Measurements from ENCODE around the gene DNM3.
"Not testable (repeated sequence)": the region's sequence is repeated elsewhere in the genome, so short reads cannot be mapped to it uniquely, and the experiment has no call there.

DNM3 gene

DNA sequence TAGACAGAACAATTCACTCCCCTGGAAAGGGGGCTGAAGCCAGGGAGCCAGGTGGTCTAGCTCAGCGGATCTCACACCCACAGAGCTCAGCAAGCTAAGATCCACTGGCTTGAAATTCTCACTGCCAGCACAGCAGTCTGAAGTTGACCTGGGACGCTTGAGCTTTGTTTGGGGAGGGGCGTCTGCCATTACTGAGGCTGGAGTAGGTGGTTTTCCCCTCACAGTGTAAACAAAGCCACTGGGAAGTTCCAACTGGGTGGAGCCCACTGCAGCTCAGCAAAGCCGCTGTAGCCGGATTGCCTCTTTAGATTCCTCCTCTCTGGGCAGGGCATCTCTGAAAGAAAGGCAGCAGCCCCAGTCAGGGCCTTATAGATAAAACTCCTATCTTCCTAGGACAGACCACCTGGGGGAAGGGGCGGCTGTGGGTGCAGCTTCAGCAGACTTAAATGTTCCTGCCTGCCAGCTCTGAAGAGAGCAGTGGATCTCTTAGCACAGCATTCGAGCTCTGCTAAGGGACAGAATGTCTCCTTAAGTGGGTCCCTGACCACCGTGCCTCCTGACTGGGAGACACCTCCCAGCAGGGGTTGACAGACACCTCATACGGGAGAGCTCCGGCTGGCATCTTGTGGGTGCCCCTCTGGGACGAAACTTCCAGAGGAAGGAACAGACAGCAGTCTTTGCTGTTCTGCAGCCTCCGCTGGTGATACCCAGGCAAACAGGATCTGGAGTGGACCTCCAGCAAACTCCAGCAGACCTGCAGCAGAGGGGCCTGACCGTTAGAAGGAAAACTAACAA is 183.8 kb downstream of the DNM3 start:
- not testable (repeated sequence) for DNase-seq (ENCODE audit: low read depth)

GRCh38 chr1:172040466-172040865 is 199.2 kb downstream of the DNM3 start:
- DNase-seq (ENCODE audit: low read depth), result peak; percentile 54

DNA sequence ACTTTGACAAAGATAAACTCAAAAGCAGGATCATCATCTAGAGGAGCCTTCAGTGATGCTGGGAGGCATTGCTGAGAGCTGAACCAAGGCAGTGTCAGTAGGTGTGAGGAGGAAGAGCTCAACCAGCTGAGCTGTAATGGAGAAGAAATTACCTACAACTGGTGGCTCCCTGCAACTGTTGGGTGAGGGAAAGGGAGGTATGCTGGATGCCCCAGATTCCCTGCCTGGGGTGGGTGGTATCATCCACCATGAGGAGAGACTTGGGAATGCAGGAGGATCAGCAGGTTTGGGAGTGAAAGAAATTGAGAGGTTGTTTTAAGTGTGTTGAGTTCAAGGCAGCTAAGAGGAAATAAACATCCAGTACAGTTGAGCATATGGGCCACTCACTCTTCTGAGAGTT is 199.8 kb downstream of the DNM3 start:
- no peak for DNase-seq (ENCODE audit: low read depth)

- DNase-seq (ENCODE audit: low read depth), result peak; percentile 20
Observed at GRCh38 chr1:172041742-172042141, 200.4 kb downstream of the DNM3 start.

- DNase-seq (ENCODE audit: low read depth), result no peak
Observed at GRCh38 chr1:172043900-172044299, 202.6 kb downstream of the DNM3 start.

DNA sequence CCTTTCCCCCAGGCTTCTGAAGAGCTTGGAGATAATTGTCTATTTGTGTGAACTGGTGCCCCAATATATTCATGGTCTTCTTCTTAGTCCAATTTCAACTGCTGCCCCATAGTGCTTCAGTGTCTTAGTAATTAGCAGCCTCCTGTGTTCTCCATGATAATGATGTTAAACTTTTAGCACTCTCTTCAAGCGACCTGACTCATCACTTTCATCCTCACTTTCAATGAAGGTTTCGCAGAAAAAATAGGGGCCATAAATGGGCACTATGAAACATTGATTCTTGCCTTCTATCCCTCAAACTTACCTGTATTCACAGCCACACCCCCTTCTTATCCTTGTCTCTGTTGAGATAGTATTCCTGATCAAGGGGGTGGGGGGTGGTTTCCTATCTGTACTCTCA is 210.6 kb downstream of the DNM3 start:
- no peak for DNase-seq (ENCODE audit: low read depth)

DNA sequence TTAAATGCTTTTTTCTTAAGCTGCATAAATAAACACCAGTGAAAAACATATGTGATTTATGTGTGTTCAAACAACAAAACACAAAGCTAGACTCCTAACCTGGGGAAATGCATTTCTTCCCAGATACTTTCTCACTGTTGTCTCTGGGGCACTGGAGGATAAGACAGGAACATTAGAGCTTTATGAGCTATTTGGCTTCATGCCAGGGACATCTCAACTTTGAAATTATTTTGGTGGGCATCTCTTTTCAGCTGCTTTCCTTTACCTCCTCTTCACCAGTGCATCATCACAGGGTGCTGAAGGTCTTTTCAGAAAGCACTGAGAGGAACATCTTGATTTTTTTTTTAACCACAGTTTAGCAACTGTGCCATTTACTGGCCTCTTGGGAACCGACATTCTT is 212.9 kb downstream of the DNM3 start:
- DNase-seq (ENCODE audit: low read depth), result peak; percentile 9

DNA sequence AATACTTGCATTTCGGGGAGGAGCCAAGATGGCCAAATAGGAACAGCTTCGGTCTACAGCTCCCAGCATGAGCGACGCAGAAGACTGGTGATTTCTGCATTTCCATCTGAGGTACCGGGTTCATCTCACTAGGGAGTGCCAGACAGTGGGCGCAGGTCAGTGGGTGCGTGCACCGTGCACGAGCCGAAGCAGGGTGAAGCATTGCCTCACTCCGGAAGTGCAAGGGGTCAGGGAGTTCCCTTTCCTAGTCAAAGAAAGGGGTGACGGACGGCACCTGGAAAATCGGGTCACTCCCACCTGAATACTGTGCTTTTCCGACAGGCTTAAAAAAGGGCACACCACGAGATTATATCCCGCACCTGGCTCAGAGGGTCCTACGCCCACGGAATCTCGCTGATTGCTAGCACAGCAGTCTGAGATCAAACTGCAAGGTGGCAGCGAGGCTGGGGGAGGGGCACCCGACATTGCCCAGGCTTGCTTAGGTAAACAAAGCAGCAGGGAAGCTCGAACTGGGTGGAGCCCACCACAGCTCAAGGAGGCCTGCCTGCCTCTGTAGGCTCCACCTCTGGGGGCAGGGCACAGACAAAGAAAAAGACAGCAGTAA is 214.6 kb downstream of the DNM3 start:
- not testable (repeated sequence) for DNase-seq (ENCODE audit: low read depth)

GRCh38 chr1:172068334-172068733 is 227.0 kb downstream of the DNM3 start:
- no peak for DNase-seq (ENCODE audit: low read depth)

- DNase-seq (ENCODE audit: low read depth), result peak; percentile 43
Observed at GRCh38 chr1:172069051-172069450, 227.8 kb downstream of the DNM3 start.

GRCh38 chr1:172069534-172069933 is 228.2 kb downstream of the DNM3 start:
- peak; percentile 88 for DNase-seq (ENCODE audit: low read depth)

GRCh38 chr1:172070055-172070454 is 228.8 kb downstream of the DNM3 start:
- peak; percentile 54 for DNase-seq (ENCODE audit: low read depth)

DNA sequence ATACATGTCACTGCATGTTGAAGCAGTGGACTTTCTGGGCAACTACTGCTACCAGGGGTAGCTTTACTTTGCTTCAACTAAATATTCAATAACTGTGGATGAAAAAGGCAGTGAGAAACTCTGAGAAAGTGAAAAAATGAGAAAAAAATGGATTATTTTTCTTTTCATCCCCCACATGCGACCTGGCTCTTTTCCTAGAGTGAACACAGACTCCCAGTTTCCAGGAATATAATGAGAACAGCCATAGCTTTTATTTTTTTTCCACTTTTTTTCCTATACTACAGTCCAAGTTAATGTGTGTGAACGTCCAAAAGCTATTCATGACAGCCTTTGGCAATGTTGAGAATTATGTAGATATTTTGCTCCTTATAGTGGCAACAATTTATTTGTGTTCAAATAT is 230.4 kb downstream of the DNM3 start:
- DNase-seq (ENCODE audit: low read depth), result no peak

- DNase-seq (ENCODE audit: low read depth), result not testable (repeated sequence)
Observed at GRCh38 chr1:172079859-172080258, 238.6 kb downstream of the DNM3 start.

DNA sequence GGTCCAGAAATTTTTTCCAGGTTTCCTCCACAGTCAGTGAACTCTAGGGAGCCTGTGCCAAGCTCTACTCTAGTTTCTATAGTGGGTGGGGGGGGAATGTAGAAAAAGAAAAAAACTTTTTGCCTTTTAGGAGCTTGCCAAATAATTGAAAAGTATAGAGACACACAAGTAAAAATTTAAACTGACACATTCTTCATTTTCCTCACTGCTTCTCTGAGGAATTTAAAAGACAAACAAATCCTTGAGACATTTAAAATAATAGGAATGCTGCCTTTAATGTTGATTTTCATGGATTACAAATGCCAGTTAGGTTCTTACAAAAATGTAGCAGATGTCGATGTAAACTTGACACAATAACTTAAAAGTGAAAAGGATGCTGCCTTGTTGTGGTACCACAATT is 241.9 kb downstream of the DNM3 start:
- no peak for DNase-seq (ENCODE audit: low read depth)

- DNase-seq (ENCODE audit: low read depth), result no peak
Observed at GRCh38 chr1:172084876-172085275, 243.6 kb downstream of the DNM3 start.

DNA sequence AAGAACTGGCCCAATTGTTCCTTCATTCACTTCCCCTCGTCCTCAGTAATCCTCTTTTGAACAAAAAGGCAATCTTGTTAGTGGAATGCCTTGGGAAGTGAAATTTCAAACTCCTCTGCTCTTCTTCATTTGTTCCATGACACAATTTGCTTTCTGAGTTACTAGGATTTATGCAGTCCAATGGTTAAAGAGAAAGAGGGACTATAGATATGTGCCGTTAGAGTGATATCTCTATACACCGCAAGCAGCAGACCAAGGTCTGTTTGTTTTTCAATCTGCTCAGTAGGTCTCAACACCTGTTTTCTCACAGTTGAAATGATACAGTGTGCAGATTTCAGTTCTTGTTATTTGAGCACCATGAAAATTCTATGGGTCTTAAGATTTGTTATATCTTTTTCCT is 244.0 kb downstream of the DNM3 start:
- peak; percentile 13 for DNase-seq (ENCODE audit: low read depth)

DNA sequence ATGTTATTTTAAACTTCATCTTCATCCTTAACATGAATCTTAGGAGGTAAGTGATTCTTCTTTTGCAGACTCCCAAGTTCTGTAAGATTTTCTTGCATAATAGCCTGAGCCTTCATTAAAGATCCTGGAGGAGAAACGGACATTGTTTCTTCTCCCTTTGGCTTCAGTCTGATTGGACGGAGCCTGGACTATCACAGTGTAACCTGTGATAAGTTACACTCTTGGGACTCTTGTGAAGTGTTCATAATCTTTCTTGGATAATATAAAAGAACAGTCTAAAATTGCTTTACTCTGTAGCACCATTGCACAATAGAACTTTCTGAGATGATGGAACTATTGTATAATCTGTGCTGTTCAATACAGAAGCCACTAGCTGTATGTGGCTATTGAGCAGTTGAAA is 244.8 kb downstream of the DNM3 start:
- no peak for DNase-seq (ENCODE audit: low read depth)

DNA sequence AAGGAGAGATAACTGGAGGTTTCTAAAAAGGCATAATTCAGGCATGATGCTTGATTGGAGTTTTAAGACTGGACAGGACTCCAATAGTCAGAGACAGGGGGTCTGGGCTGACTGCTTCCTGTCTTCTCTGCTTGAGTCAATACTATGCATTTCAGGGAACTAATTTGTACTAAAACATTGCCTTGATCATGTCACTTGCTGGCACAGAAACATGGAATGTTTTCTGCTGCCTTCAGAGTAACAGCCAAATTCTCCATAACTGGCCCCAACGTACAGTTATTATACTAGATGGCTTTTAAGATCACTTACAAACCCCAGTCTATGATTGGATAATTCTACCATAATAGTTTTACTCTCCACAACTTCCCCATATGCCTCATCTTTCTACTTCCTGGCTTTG is 247.0 kb downstream of the DNM3 start:
- DNase-seq (ENCODE audit: low read depth), result no peak

GRCh38 chr1:172089768-172090510 is 248.6 kb downstream of the DNM3 start:
- peak; percentile 69 for DNase-seq (ENCODE audit: low read depth)

GRCh38 chr1:172090511-172090817 is 249.2 kb downstream of the DNM3 start:
- no peak for DNase-seq (ENCODE audit: low read depth)

DNA sequence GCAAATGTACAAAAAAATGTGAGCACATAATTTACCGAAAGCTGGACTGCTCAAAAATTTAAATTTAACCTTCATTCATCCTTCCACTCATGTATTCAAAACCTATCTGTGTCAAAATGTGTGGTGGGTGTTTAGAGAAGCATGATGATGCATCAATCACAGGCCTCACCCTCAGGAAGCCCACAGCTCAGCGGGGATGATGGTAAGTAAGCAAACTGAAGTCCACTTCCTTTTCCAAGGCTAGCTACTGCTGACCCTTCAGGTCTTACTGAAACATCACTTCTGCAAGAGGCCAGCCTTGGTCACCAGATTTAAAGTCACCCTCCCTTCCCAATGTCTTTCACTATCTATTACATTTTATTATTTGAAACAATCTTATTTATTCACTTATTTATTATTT is 254.5 kb downstream of the DNM3 start:
- no peak for DNase-seq (ENCODE audit: low read depth)

GRCh38 chr1:172105230-172105629 is 263.9 kb downstream of the DNM3 start:
- no peak for DNase-seq (ENCODE audit: low read depth)
